IMR-90 (cell line): ENCODE measurements around the gene TTBK2. TPM values are rescaled to one million over a fixed set of nuclear protein-coding genes. Genes with fewer than 3 reads are reported as not detected.

Experiments used
- ATAC-seq: fragments of 200-7000 bp; cut with Tn5 transposase; 2 replicates; pipeline ENCODE4 v1.9.1; 2020; ENCODE audit warnings: low read depth, mild to moderate bottlenecking, moderate library complexity
- BruUV-seq: library from RNA; stranded (reverse); fragments of 400-500 nt; replicated peaks from 2 replicates; lab custom pipeline; 2021; lab: Mats Ljungman, UMichigan
- CTCF ChIA-PET: fragments of 300-600 bp; formaldehyde crosslinking; extraction: SDS; loops from one replicate; lab custom pipeline; 2021; ENCODE audit warnings: antibody characterized with exemption; lab: Yijun Ruan, JAX
- POLR2A ChIA-PET: fragments of 300-600 bp; sonication (Branson Sonifier 250); formaldehyde crosslinking; loops from one replicate; lab custom pipeline; 2022; ENCODE audit warnings: antibody characterized with exemption; ENCODE audit not compliant: unreplicated experiment; lab: Charles Lee
- DNase-seq: peaks from one replicate; pipeline ENCODE4 v3.0.0; 2013
- H2AFZ ChIP-seq: replicated peaks from 2 replicates; pipeline ENCODE3; 2013; ENCODE audit warnings: low read length, mild to moderate bottlenecking; ENCODE audit not compliant: poor library complexity
- H2AK5ac ChIP-seq: 2 replicates; pipeline ENCODE4 v1.6.1; 2013; ENCODE audit warnings: low read depth, low read length, inconsistent platforms
- H2AK9ac ChIP-seq: replicated peaks from 2 replicates; pipeline ENCODE3; 2013; ENCODE audit warnings: mild to moderate bottlenecking, low read depth, low read length, moderate library complexity; ENCODE audit not compliant: poor library complexity
- H2BK120ac ChIP-seq: 2 replicates; pipeline ENCODE4 v1.6.1; 2013; ENCODE audit warnings: low read depth, low read length, inconsistent platforms
- H2BK15ac ChIP-seq: 3 replicates; pipeline ENCODE4 v1.6.1; 2013; ENCODE audit warnings: low read depth, low read length, inconsistent platforms
- H2BK20ac ChIP-seq: 2 replicates; pipeline ENCODE4 v1.6.1; 2013; ENCODE audit warnings: low read depth, mild to moderate bottlenecking, inconsistent platforms, low read length, moderate library complexity
- H2BK5ac ChIP-seq: 2 replicates; pipeline ENCODE4 v1.6.1; 2013; ENCODE audit warnings: mild to moderate bottlenecking, low read depth, low read length, inconsistent platforms; ENCODE audit not compliant: poor library complexity, severe bottlenecking
- H3K14ac ChIP-seq: replicated peaks from 2 replicates; pipeline ENCODE4 v1.6.1; 2013; ENCODE audit warnings: low read depth, low read length, inconsistent platforms
- H3K18ac ChIP-seq: 2 replicates; pipeline ENCODE4 v1.6.1; 2013; ENCODE audit warnings: low read depth, low read length, control low read depth
- H3K23ac ChIP-seq: 2 replicates; pipeline ENCODE4 v1.6.1; 2013; ENCODE audit warnings: low read depth, low read length, inconsistent platforms
- H3K27ac ChIP-seq: 2 replicates; pipeline ENCODE4 v1.5.1; 2013; ENCODE audit warnings: mild to moderate bottlenecking, control low read depth, low read length; ENCODE audit not compliant: insufficient read depth
- H3K27me3 ChIP-seq: 2 replicates; pipeline ENCODE4 v1.6.1; 2013; ENCODE audit warnings: low read length; ENCODE audit not compliant: control insufficient read depth, insufficient read depth
- H3K36me3 ChIP-seq: 2 replicates; pipeline ENCODE4 v1.6.1; 2013; ENCODE audit warnings: low read length, mixed read lengths; ENCODE audit not compliant: control insufficient read depth, insufficient read depth
- H3K4ac ChIP-seq: 2 replicates; pipeline ENCODE4 v1.6.1; 2013; ENCODE audit warnings: low read depth, low read length, inconsistent platforms
- H3K4me1 ChIP-seq: 2 replicates; pipeline ENCODE4 v1.6.1; 2013; ENCODE audit warnings: low read length, mixed read lengths; ENCODE audit not compliant: control insufficient read depth, insufficient read depth
- H3K4me2 ChIP-seq: 2 replicates; pipeline ENCODE4 v1.6.1; 2013; ENCODE audit warnings: low read depth, mild to moderate bottlenecking, control low read depth, low read length, moderate library complexity
- H3K4me3 ChIP-seq: 2 replicates; pipeline ENCODE4 v1.5.1; 2013; ENCODE audit warnings: low read depth, mild to moderate bottlenecking, control low read depth, low read length, moderate library complexity; ENCODE audit not compliant: insufficient read depth
- H3K56ac ChIP-seq: 2 replicates; pipeline ENCODE4 v1.6.1; 2013; ENCODE audit warnings: low read length, inconsistent platforms; ENCODE audit not compliant: insufficient read depth; ENCODE audit errors: extremely low read depth
- H3K79me1 ChIP-seq, 2 experiments: 2 replicates each; pipeline ENCODE4 v1.6.1; 2013; ENCODE audit warnings: low read length in 2 of 2, inconsistent platforms in 1 of 2, low read depth in 1 of 2
- H3K9ac ChIP-seq: 2 replicates; pipeline ENCODE4 v1.6.1; 2013; ENCODE audit warnings: low read depth, low read length, control low read depth
- H3K9me1 ChIP-seq: 2 replicates; pipeline ENCODE4 v1.6.1; 2013; ENCODE audit warnings: low read length, inconsistent platforms; ENCODE audit not compliant: insufficient read depth
- H3K9me3 ChIP-seq: 2 replicates; pipeline ENCODE4 v1.6.1; 2013; ENCODE audit warnings: low read length; ENCODE audit not compliant: control insufficient read depth, insufficient read depth
- H4K20me1 ChIP-seq: 2 replicates; pipeline ENCODE4 v1.6.1; 2013; ENCODE audit warnings: low read length, inconsistent platforms; ENCODE audit not compliant: insufficient read depth
- H4K5ac ChIP-seq: 2 replicates; pipeline ENCODE4 v1.6.1; 2013; ENCODE audit warnings: mild to moderate bottlenecking, low read depth, low read length, control low read depth
- H4K8ac ChIP-seq, 2 experiments: 2 replicates each; pipeline ENCODE4 v1.6.1; 2013; ENCODE audit warnings: low read depth in 2 of 2, low read length in 2 of 2, control low read depth in 1 of 2, inconsistent platforms in 1 of 2
- H4K91ac ChIP-seq: 2 replicates; pipeline ENCODE4 v1.6.1; 2013; ENCODE audit warnings: low read depth, low read length, inconsistent platforms; ENCODE audit not compliant: insufficient read depth
- CEBPB ChIP-seq: IDR thresholded peaks from 2 replicates; pipeline ENCODE4 v1.6.1; 2012; ENCODE audit warnings: low read depth, low read length, improper control_type of control experiment
- FOS ChIP-seq: fragments of 150-350 bp; IDR thresholded peaks from 2 replicates; pipeline ENCODE4 v1.6.1; 2016; ENCODE audit warnings: low read depth, low read length
- MAFK ChIP-seq: IDR thresholded peaks from 2 replicates; pipeline ENCODE4 v1.6.1; 2012; ENCODE audit warnings: low read depth, low read length, improper control_type of control experiment
- MAZ ChIP-seq: IDR thresholded peaks from 2 replicates; pipeline ENCODE4 v1.6.1; 2012; ENCODE audit warnings: low read depth, mild to moderate bottlenecking, low read length, improper control_type of control experiment, moderate library complexity, borderline replicate concordance
- MXI1 ChIP-seq: IDR thresholded peaks from 2 replicates; pipeline ENCODE4 v1.6.1; 2012; ENCODE audit warnings: low read depth, mild to moderate bottlenecking, low read length, moderate library complexity, borderline replicate concordance
- POLR2A ChIP-seq: IDR thresholded peaks from 2 replicates; pipeline ENCODE4 v1.6.1; 2012; ENCODE audit warnings: mild to moderate bottlenecking, low read depth, low read length
- RFX5 ChIP-seq: IDR thresholded peaks from 2 replicates; pipeline ENCODE4 v1.8.0; 2012; ENCODE audit warnings: low read depth, mild to moderate bottlenecking, low read length, moderate library complexity
- WGBS, 2 experiments: methylation state at CpG; one replicate each; pipeline versions ENCODE4 v1.1.5 to v1.1.7; 2013; ENCODE audit warnings: missing lambda C conversion rate in 2 of 2; ENCODE audit not compliant: insufficient read length in 1 of 2; ENCODE audit errors: extremely low coverage in 2 of 2; 5-methylcytosine and 5-hydroxymethylcytosine counted together
- dilution Hi-C: fragments of 300-500 bp; cut with HindIII; formaldehyde crosslinking; loops from one replicate; pipeline ENCODE4 v1.14.3; 2018; ENCODE audit warnings: low sequenced_read_pairs; ENCODE audit not compliant: unreplicated experiment
- in situ Hi-C: fragments of 300-500 bp; cut with MboI; formaldehyde crosslinking; loops from 3 replicates; pipeline ENCODE4 v1.14.3; 2019; ENCODE audit warnings: low sequenced_read_pairs, inconsistent platforms, mixed read lengths
- intact Hi-C: fragments of 100-400 bp; cut with micrococcal nuclease; formaldehyde crosslinking; loops from 2 replicates; pipeline ENCODE4 v1.10.0; 2022
- polyA plus RNA-seq, 3 experiments: library from polyadenylated mRNA; depleted of rRNA; stranded (reverse); fragments of >200 nt; gene quantifications; 2 replicates each; pipeline ENCODE4 v1.2.3, GENCODE V29; 2012; ENCODE audit warnings: low replicate concordance in 1 of 3
- total RNA-seq: library from RNA; depleted of rRNA; stranded (reverse); fragments of >200 nt; gene quantifications from 2 replicates; pipeline ENCODE4 v1.2.3, GENCODE V29; 2012
- TF ChIP-seq, protein P1 (sequence below): fragments of 150-350 bp; IDR thresholded peaks from 2 replicates; pipeline ENCODE4 v1.6.1; 2016; ENCODE audit warnings: low read depth, mild to moderate bottlenecking, low read length, moderate library complexity, borderline replicate concordance
- TF ChIP-seq, protein P2 (sequence below): fragments of 150-350 bp; IDR thresholded peaks from 2 replicates; pipeline ENCODE4 v1.6.1; 2017; ENCODE audit warnings: mild to moderate bottlenecking, antibody characterized with exemption, low read length, low read depth

TTBK2 gene
- total and polyA plus RNA-seq, 2 of the 4 experiments (the other 2 are of a cell fraction), result 2.4 to 3.2 TPM

DNA sequence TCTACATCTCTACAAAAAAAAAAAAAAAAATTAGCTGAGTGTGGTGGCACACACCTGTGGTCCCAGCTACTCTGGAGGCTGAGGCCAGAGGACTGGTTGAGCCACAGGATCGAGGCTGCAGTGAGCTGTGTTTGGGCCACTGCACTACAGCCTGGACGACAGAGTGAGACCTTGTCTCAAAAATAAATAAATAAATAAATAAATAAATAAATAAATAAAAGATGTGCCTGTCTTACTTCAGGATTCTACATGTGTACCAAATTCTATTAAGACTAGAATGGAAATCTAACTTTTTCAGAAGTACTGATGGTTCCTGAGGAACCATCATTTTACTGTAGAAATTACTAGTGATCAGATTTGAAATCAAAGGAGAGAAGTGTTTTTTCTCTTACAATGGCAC lies 51.9 kb downstream of the TTBK2 start:
- no TSS peak for BruUV-seq
- no peak overlapping the region for H2BK5ac ChIP-seq
- H3K4me1 ChIP-seq, result no peaks in the 10 kb centered on the region
- no peak for DNase-seq
- H3K79me1 ChIP-seq, result peaks cover 2 to 5% of the 10 kb centered on the region in 2 experiments; a peak in 1 of 4 replicates
- no peak overlapping the region for H3K4me2 ChIP-seq
- H3K27ac ChIP-seq, result no peak overlapping the region
- POLR2A ChIA-PET, result no interaction called here
- no peaks in the 10 kb centered on the region for H3K9me3 ChIP-seq
- no peak overlapping the region for H3K14ac ChIP-seq
- no peak overlapping the region for H2BK15ac ChIP-seq
- H3K9me1 ChIP-seq, result no peaks in the 10 kb centered on the region
- no peak overlapping the region for H3K18ac ChIP-seq
- no peak overlapping the region for H3K4ac ChIP-seq
- intact Hi-C loops, result no loop called here
- H3K4me3 ChIP-seq, result no peak overlapping the region
- in situ Hi-C loops, result no loop called here
- H3K23ac ChIP-seq, result no peak overlapping the region
- dilution Hi-C loops, result no loop called here
- H4K91ac ChIP-seq, result no peak overlapping the region
- no CpG with 5 or more reads among the region's 2 CpGs for WGBS, 2 experiments
- H3K9ac ChIP-seq, result no peak overlapping the region
- CTCF ChIA-PET, result no interaction called here
- H4K5ac ChIP-seq, result no peak overlapping the region
- TF ChIP-seq FOS, result no peak
- TF ChIP-seq, protein P1, sequence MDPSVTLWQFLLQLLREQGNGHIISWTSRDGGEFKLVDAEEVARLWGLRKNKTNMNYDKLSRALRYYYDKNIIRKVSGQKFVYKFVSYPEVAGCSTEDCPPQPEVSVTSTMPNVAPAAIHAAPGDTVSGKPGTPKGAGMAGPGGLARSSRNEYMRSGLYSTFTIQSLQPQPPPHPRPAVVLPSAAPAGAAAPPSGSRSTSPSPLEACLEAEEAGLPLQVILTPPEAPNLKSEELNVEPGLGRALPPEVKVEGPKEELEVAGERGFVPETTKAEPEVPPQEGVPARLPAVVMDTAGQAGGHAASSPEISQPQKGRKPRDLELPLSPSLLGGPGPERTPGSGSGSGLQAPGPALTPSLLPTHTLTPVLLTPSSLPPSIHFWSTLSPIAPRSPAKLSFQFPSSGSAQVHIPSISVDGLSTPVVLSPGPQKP, result no peak
- TF ChIP-seq MXI1, result no peak
- no peak for TF ChIP-seq RFX5
- TF ChIP-seq CEBPB, result no peak
- TF ChIP-seq POLR2A, result no peak
- TF ChIP-seq MAZ, result no peak
- TF ChIP-seq, protein P2, sequence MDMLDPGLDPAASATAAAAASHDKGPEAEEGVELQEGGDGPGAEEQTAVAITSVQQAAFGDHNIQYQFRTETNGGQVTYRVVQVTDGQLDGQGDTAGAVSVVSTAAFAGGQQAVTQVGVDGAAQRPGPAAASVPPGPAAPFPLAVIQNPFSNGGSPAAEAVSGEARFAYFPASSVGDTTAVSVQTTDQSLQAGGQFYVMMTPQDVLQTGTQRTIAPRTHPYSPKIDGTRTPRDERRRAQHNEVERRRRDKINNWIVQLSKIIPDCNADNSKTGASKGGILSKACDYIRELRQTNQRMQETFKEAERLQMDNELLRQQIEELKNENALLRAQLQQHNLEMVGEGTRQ, result no peak
- no peak for TF ChIP-seq MAFK
- H3K36me3 ChIP-seq, result peaks cover 3% of the 10 kb centered on the region; the same call in 1 of the 2 replicates
- no peak overlapping the region for H3K56ac ChIP-seq
- H3K27me3 ChIP-seq, result no peaks in the 10 kb centered on the region
- H4K20me1 ChIP-seq, result no peaks in the 10 kb centered on the region
- no peak overlapping the region for H2BK20ac ChIP-seq
- H4K8ac ChIP-seq, result no peak overlapping the region
- ATAC-seq, result no peak
- H2AFZ ChIP-seq, result no peak overlapping the region
- H2BK120ac ChIP-seq, result no peak overlapping the region
- no peak overlapping the region for H2AK5ac ChIP-seq
- no peak overlapping the region for H2AK9ac ChIP-seq
